ENCODE measurements around the gene TRAPPC12.

GRCh38 chr2:3441465-3441864 lies 62.0 kb downstream of the TRAPPC12 start:
- no peak for TF ChIP-seq CTCF (IDR thresholded peaks at IDR 0.05 in 4 of 5, conservative IDR thresholded peaks at IDR 0.05 in 1 of 5)
- no peak for TF ChIP-seq POLR2A (IDR thresholded peaks at IDR 0.05)
